HS-27A (cell line): ENCODE data around the gene MPC2.
"Not testable (repeated sequence)": the region's sequence is repeated elsewhere in the genome, so short reads cannot be mapped to it uniquely, and the experiment has no call there.

Experiments used
- DNase-seq: peaks from one replicate; pipeline ENCODE4 v3.0.0-alpha.2; 2012; ENCODE audit warnings: low read depth, missing footprints

Gene MPC2

DNA sequence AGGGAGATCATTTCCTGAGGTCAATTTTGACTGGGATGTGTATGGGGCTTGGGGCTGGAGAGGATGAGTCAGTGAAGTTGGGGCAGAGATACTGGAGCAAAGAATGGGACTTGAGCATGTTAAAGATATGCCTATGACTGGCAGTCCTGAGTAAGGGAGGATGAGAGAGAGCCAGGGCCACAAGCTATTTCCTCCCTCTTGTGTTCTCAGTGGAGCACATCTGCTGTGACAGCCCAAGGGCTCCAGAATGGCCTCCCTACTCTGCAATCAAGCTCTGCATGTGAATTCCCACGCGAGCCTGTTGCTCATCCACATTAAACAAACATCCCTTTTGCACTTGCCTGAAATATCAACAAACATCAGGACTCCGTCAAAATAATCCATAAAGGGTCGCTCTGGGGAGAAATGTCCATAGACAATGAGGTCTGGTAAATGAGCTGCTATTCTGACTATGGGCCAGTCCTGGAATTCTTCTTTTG, 32.2 kb downstream of the MPC2 start:
- peak; percentile 22 for DNase-seq

DNA sequence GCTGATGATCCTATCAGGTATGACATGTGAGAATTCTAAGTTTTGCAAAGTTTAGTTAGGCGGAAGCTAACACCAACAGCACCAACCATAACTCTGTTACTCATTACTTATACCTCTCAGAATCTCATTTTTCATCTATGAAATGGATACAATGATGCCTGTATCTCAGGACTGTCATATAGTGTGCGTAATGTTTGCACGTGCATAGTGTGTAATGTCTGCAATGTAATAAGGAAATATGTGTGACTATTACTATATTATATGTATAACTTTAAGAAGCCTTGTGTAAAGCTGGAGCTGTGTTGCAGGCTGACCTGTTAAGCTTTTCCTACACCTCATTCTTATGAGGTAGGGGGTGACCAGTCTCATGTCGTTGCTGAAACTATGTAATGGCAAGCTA, 36.0 kb downstream of the MPC2 start:
- DNase-seq = no peak

GRCh38 chr1:167899253-167899681, 37.6 kb downstream of the MPC2 start:
- DNase-seq = no peak

DNA sequence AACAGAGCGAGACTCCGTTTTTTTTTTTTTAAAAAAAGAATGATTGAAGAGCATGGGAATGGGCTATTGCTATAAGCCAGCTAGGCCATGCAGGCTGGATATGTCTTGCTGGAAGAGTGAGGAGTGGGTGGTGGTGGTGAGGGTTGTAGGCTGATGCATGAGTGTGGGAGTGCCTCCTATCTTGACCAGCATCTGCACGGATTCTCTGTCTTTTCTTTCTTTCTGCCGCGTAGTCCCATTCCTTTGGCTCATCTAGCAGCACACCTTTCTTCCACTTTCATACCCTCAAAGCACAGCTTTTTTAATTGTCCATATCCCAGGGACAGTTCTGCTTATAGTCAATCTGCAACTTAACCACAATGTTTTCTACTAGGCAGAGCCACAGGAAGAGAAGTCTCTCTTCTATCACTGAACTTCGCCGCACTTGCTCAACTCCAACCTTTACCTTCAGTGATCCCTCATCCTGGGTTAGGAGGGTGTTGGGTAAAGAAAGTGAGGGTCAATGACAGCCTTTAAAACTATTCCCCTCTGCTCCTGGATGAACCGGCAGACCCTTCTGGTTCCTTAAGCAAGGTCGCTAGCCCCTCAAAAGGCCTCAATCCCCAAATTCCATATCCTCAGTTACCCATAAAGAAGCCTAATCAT, 38.2 kb downstream of the MPC2 start:
- DNase-seq = no peak

DNA sequence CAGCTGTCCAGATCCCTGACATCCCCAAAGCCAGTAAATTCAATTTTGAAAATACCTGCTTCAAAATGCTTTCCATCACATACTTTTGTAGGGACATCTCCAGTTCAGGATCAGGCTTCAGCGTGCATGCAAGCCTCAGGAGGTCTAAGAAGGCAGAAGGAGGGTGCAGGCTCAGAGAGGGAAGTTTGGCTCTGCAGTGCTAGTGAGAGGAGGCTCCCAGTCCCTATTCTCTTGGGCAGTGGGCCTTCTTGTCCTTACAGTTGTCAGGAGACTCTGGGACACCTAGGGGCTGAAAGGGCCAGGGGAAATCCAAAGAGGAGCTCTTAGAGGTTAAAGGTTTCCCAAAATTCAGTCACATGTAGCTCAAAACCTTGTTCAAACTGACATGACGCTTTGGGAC, 43.1 kb downstream of the MPC2 start:
- no peak for DNase-seq

- no peak for DNase-seq
Measured at GRCh38 chr1:167890400-167890799, 46.5 kb downstream of the MPC2 start.

GRCh38 chr1:167887187-167887586, 49.7 kb downstream of the MPC2 start:
- not testable (repeated sequence) for DNase-seq

- no peak for DNase-seq
Measured at GRCh38 chr1:167882376-167882775, 54.5 kb downstream of the MPC2 start.

DNA sequence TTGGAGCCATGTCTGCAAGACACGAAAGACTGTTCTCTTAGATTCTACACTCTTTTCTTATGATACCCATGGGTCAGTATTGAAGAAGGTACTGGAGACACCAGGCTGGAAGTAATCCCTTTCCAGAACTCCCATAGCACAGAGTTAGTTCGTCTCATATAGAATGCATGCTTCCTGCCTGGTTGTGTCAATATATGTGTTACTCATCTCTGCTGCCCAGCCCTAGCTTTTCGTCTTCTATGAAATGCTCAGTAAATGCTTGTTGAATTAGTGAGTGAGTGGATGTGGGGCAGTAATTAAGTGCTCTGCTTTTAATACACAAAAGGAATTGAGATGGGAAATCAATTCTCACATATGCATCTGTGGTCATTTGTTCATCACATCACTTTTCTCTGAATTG, 55.1 kb downstream of the MPC2 start:
- no peak for DNase-seq

GRCh38 chr1:167881069-167881468, 55.8 kb downstream of the MPC2 start:
- DNase-seq = no peak

DNA sequence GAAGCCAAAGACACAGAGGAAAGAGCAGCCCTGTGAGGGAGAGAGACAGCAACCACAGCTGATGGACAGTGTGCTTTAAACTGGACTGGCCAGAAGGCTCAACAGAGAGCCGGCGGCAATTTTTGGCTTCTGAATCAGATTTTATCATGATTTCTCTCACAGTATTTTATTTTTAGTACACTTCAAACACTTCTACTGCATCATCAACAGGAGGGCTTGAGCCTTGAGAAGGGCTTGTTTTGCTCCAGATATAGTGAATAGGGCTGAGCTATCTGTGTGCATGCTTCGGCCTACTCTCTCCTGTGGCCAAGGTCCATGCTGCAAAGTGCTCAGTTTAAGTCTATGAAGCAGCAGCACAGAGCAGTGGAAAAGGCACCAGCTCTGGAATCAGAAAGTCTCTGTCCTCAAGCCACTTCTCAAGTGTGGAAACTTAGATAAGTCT, 56.3 kb downstream of the MPC2 start:
- no peak for DNase-seq

DNA sequence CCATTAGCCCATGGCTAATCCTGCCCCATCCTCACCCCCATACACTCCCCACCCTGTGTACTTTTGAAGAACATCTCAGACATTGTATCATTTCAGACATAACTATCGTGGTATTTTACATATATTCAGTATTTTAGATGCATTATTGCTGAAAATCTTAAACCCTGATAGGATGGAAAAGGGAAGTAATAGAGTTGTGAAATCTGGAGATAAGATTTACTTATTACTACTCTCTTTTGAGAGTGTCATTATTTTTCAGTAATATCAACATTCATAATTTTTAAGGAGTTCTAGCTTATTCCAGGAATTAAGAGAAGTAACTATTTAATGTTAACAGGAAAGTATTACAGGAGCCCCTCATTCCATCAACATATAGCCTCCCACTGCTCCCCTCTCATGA, 57.4 kb downstream of the MPC2 start:
- DNase-seq = no peak

DNA sequence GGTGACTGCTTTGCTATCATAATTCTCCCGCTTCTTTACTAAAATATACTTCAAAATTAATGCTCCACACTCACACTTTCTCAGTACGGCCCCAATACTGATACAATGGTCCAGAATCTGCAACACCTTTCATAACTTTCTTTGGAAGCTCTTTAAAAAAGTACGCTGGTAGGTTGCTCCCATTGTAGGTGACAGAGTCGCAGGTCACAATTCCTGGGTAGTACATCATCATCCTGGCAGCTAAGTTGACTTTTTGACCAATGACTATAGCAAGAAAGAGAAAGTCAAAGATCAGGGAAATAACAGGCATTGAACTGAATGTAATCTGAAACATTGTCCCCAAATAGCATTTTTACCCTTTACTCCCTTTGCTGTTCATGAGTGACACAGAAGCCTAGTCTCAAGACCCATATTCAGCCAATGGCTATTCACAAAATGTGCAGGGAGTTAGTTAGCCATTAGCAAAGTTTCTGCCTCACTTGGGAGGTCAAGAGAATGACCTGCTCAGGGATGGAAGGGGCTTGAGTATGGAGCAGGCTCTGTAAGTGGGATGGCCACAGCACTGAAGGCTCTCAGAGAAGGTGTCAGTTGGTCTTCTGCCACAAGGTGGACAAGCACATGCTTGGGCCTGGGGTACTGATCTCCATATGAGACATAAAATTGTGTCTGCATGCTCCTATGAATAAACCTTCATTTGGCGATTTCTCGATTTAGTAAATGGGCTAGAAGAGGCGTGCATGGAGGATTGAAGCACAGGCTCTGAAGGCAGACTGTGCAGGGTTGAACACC, 58.3 kb downstream of the MPC2 start:
- DNase-seq = no peak

DNA sequence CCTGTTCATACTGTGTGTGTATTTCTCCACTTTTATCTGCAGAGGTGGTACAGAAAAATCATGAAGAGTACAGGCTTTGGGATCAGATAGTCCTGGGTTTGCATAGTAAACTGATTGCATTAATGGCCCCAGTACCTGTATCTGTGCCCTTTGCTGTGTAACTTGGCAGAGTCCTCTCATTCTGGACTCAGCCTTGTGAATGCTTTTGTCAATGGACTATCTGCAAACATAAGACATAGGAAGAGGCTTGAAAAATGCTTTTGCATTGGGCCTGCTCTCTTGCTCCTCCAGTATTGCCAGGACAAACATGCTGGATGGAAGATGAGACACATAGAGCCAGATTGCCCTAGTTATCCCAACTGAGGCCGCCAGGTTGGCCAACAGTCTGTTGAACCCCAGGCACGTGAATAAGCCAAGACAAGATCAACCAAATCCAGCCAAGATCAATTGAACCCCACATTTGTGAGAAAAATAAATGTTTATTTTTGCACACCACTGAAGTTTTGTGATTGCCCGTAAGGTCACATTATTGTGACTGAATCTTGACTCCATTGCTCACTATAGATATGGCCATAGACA, 60.2 kb downstream of the MPC2 start:
- DNase-seq = no peak

GRCh38 chr1:167871331-167871730, 65.5 kb downstream of the MPC2 start:
- DNase-seq = no peak

DNA sequence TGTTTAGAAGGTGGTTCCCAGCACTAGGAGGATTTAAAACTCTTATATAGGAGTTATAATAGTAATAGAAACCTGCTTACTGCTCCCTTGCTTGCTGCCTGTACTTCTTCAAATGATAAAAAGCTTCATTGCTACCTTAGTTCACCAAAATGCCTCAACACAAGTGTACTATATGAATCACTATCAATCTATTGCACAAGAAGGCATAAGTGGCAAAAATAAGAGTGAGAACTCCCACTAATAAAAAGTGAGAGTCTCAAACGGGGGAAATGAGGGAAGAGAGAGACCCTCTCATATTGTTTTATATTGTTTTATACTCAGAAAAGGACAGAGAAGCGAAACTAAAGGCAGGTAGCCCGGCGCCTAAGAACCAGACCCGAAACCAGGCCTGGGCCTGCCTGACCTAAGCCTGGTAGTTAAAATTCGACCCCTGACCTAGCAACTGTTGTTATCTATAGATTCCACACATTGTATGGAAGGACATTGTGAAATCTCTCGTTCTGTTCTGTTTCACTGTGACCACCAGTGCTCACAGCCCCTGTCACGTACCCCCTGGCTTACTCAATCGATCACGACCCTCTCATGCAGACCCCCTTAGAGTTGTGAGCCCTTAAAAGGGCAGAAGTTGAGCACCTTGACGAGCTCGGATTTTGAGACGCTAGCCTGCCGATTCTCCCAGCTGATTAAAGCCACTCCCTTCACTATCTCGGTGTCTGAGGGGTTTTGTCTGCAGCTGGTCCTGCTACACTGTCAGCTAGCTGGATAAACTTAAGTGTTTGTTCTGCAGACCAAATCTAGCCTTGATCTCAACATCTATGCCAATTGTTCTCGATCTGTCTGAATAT, 67.5 kb downstream of the MPC2 start:
- DNase-seq = not testable (repeated sequence)

DNA sequence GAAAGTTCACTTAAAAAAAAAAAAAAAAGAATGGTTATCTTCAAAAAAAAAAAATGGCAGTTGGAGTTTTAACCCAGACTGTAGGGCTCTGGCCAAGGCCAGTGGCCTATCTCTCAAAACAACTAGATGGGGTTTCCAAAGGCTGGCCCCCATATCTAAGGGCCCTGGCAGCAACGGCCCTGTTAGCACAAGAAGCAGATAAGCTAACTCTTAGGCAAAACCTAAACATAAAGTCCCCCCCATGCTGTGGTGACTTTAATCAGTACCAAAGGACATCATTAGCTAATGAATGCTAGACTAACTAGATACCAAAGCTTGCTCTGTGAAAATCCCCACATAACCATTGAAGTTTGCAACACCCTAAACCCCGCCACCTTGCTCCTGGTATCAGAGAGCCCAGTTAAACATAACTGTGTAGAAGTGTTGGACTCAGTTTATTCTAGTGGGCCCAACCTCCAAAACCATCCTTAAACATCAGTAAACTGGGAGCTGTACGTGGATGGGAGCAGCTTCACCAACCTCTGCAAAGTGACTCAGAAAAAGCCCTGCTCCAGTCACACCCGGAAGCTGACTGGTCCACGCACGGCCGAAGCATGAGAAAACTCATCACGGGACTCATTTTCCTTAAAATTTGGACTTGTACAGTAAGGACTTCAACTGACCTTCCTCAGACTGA, 70.0 kb downstream of the MPC2 start:
- not testable (repeated sequence) for DNase-seq
